ENCODE data around the gene SNRNP25.
A peak's percentile ranks its signal among the peaks of the same experiment; 100 is the strongest.

Gene SNRNP25

GRCh38 chr16:71540-72401 lies 18.1 kb downstream of the SNRNP25 start (continued):
- no peak for TF ChIP-seq ZNF280D (tag by site-specific recombination; IDR thresholded peaks at IDR 0.05)
- no peak for TF ChIP-seq ZNF629 (tag by site-specific recombination; IDR thresholded peaks at IDR 0.05)
- TF ChIP-seq ZNF10 (tag by site-specific recombination; IDR thresholded peaks at IDR 0.05), result no peak; the same call in 1 of the 2 replicates
- no peak for TF ChIP-seq HOXD13 (CRISPR knock-in tag; IDR thresholded peaks at IDR 0.05; ENCODE audit: borderline replicate concordance)
- TF ChIP-seq ZNF140 (tag by site-specific recombination; IDR thresholded peaks at IDR 0.05), result no peak
- TF ChIP-seq ZNF777 (tag by site-specific recombination; IDR thresholded peaks at IDR 0.05; ENCODE audit: borderline replicate concordance), result no peak
- no peak for TF ChIP-seq ZNF830 (tag by site-specific recombination; IDR thresholded peaks at IDR 0.05; ENCODE audit: low read depth)
- no peak for TF ChIP-seq ZNF48 (tag by site-specific recombination; IDR thresholded peaks at IDR 0.05)
- TF ChIP-seq ELK4 (IDR thresholded peaks at IDR 0.05; ENCODE audit: borderline replicate concordance, low read depth, low read length), result no peak
- TF ChIP-seq ZNF707 (tag by site-specific recombination; IDR thresholded peaks at IDR 0.05), result no peak
- TF ChIP-seq ZNF280C (tag by site-specific recombination; IDR thresholded peaks at IDR 0.05), result no peak
- no peak for TF ChIP-seq ZNF654 (tag by site-specific recombination; IDR thresholded peaks at IDR 0.05; ENCODE audit: low read depth)
- TF ChIP-seq ZNF701 (tag by site-specific recombination; IDR thresholded peaks at IDR 0.05), result no peak
- peak; percentile 50; the same call in 1 of the 2 replicates for TF ChIP-seq KLF10 (tag by site-specific recombination; IDR thresholded peaks at IDR 0.05)
- peak; percentile 26; the same call in 1 of the 2 replicates for TF ChIP-seq KLF8 (tag by site-specific recombination; IDR thresholded peaks at IDR 0.05)
- no peak for TF ChIP-seq ZNF362 (tag by site-specific recombination; IDR thresholded peaks at IDR 0.05)
- peak; percentile 78 for TF ChIP-seq PATZ1 (tag by site-specific recombination; IDR thresholded peaks at IDR 0.05)
- TF ChIP-seq ZNF785 (tag by site-specific recombination; IDR thresholded peaks at IDR 0.05), result no peak
- TF ChIP-seq ZNF148 (tag by site-specific recombination; IDR thresholded peaks at IDR 0.05; ENCODE audit: borderline replicate concordance), result no peak
- no peak for TF ChIP-seq ZNF514 (tag by site-specific recombination; IDR thresholded peaks at IDR 0.05)
- no peak for TF ChIP-seq AEBP2 (tag by site-specific recombination; IDR thresholded peaks at IDR 0.05; ENCODE audit: borderline replicate concordance)
- no peak for TF ChIP-seq PRDM4 (tag by site-specific recombination; IDR thresholded peaks at IDR 0.05)
